Hepatocyte (in vitro differentiated cells): ENCODE results near the gene ADAM33.

Experiments
- EZH2 ChIP-seq: fragments of 200-600 bp; sonication (generic); IDR thresholded peaks from 2 replicates; pipeline ENCODE4 v1.6.1; 2016; ENCODE audit warnings: antibody characterized with exemption, mild to moderate bottlenecking, borderline replicate concordance
- EZH2phosphoT487 ChIP-seq: fragments of 200-600 bp; sonication (generic); IDR thresholded peaks from one replicate; pipeline ENCODE4 v1.6.1; 2018; ENCODE audit warnings: antibody characterized with exemption, mild to moderate bottlenecking, low read depth, moderate library complexity; ENCODE audit not compliant: unreplicated experiment, severe bottlenecking
- TF ChIP-seq, protein P1 (sequence below): fragments of 200-600 bp; sonication (generic); IDR thresholded peaks from 2 replicates; pipeline ENCODE4 v1.5.1; 2016; ENCODE audit warnings: antibody characterized with exemption, mild to moderate bottlenecking; ENCODE audit not compliant: poor library complexity

DNA sequence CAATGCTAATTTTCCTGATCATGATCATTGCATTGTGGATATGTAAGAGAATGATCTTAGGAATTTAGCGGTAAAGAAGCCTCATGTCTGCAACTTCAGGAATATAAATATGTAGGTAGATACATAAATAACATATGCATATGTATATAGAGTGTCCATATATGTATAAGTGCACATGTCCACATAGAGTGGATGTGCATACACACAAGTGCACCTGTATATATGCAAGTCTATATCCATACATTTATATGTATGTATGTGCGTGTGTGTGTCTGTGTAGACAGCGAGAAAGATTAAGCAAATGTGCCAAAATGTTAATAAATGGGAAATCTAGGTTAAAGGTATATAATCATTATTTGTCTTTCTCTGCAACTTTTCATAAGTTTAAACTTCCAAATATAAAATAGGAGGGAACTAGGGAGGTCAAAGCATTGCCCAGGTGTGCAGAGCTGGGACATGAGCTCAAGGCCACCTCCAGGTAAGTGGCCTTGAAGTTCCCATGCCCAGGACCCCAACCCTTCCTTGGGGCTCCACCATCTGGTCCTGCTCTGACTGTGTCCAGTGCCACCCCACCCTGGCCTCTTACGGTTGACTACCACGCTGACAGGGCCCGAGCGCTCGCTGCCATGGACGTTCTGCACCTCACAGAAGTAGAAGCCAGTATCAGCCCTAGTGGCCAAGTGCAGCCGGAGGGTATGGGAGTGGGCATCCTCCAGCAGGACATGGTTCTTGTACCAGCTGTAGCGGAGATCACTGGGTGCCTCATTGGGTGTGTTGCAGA is 21.0 kb upstream of the ADAM33 start:
- TF ChIP-seq, protein P1, sequence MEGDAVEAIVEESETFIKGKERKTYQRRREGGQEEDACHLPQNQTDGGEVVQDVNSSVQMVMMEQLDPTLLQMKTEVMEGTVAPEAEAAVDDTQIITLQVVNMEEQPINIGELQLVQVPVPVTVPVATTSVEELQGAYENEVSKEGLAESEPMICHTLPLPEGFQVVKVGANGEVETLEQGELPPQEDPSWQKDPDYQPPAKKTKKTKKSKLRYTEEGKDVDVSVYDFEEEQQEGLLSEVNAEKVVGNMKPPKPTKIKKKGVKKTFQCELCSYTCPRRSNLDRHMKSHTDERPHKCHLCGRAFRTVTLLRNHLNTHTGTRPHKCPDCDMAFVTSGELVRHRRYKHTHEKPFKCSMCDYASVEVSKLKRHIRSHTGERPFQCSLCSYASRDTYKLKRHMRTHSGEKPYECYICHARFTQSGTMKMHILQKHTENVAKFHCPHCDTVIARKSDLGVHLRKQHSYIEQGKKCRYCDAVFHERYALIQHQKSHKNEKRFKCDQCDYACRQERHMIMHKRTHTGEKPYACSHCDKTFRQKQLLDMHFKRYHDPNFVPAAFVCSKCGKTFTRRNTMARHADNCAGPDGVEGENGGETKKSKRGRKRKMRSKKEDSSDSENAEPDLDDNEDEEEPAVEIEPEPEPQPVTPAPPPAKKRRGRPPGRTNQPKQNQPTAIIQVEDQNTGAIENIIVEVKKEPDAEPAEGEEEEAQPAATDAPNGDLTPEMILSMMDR: no peak
- TF ChIP-seq EZH2 (no peak), EZH2phosphoT487 (no peak)
